H1 (cell line): ENCODE data around the gene SHROOM2. TPM values are rescaled to one million over a fixed set of nuclear protein-coding genes. Genes with fewer than 3 reads are reported as not detected.

Source experiments
- CTCF ChIA-PET: fragments of 300-600 bp; sonication (Branson Sonifier 250); formaldehyde crosslinking; loops from one replicate; lab custom pipeline; 2021; ENCODE audit not compliant: partially characterized antibody; lab: Charles Lee
- POLR2A ChIA-PET: fragments of 300-600 bp; sonication (Branson Sonifier 250); formaldehyde crosslinking; loops from one replicate; lab custom pipeline; 2021; ENCODE audit warnings: inconsistent platforms; ENCODE audit not compliant: partially characterized antibody; lab: Charles Lee
- DNase-seq, 2 experiments: peaks; one replicate each; pipeline versions ENCODE4 v3.0.0 to v3.0.0-alpha.2; 2010 to 2022; ENCODE audit warnings: low spot score in 2 of 2, low read depth in 1 of 2, mixed read lengths in 1 of 2
- FAIRE-seq: peaks from 2 replicates; lab custom pipeline; 2011; peaks lifted over from hg19 to GRCh38; lab: Jason Lieb, UNC
- H2AFZ ChIP-seq: 2 replicates; pipeline ENCODE4 v1.8.1; 2012; ENCODE audit warnings: low read length, inconsistent platforms
- H2AK5ac ChIP-seq: 2 replicates; pipeline ENCODE4 v1.6.1; 2013; ENCODE audit warnings: low read depth, low read length
- H2BK120ac ChIP-seq: replicated peaks from 2 replicates; pipeline ENCODE3; 2013; ENCODE audit warnings: low read depth, low read length, inconsistent platforms
- H2BK12ac ChIP-seq: 2 replicates; pipeline ENCODE4 v1.6.1; 2013; ENCODE audit warnings: low read depth, low read length
- H2BK15ac ChIP-seq: 2 replicates; pipeline ENCODE4 v1.6.1; 2013; ENCODE audit warnings: low read length
- H2BK20ac ChIP-seq: 2 replicates; pipeline ENCODE4 v1.6.1; 2013; ENCODE audit warnings: low read length
- H2BK5ac ChIP-seq: 2 replicates; pipeline ENCODE4 v1.6.1; 2013; ENCODE audit warnings: low read depth, low read length
- H3K14ac ChIP-seq: 2 replicates; pipeline ENCODE4 v1.6.1; 2013; ENCODE audit warnings: inconsistent platforms; ENCODE audit not compliant: insufficient read length
- H3K18ac ChIP-seq: 2 replicates; pipeline ENCODE4 v1.6.1; 2013; ENCODE audit warnings: low read length; ENCODE audit errors: extremely low read depth
- H3K23ac ChIP-seq: 2 replicates; pipeline ENCODE4 v1.6.1; 2013; ENCODE audit warnings: inconsistent platforms; ENCODE audit not compliant: insufficient read length
- H3K23me2 ChIP-seq: 2 replicates; pipeline ENCODE4 v1.6.1; 2013; ENCODE audit warnings: low read depth, low read length
- H3K27ac ChIP-seq: 2 replicates; pipeline ENCODE4 v1.6.1; 2011; ENCODE audit warnings: low read depth, low read length, inconsistent platforms
- H3K27me3 ChIP-seq, 4 experiments: replicated peaks in 1 of 4; 1 replicate in 1 of 4; 2 replicates in 3 of 4; pipeline versions ENCODE4 v1.6.1 to v1.8.1; 2011 to 2013; ENCODE audit warnings: low read length in 3 of 4, mild to moderate bottlenecking in 3 of 4, inconsistent platforms in 2 of 4, mixed read lengths in 2 of 4, moderate library complexity in 1 of 4; ENCODE audit not compliant: control insufficient read depth in 3 of 4, insufficient read depth in 3 of 4; ENCODE audit errors: extremely low read depth in 1 of 4
- H3K36me3 ChIP-seq, 4 experiments: 2 replicates each; pipeline versions ENCODE4 v1.6.1 to v1.8.1; 2011 to 2013; ENCODE audit warnings: mild to moderate bottlenecking in 4 of 4, low read length in 3 of 4, moderate library complexity in 2 of 4, control low read depth in 1 of 4, inconsistent platforms in 1 of 4; ENCODE audit not compliant: insufficient read depth in 4 of 4, control insufficient read depth in 2 of 4
- H3K4ac ChIP-seq: replicated peaks from 2 replicates; pipeline ENCODE3; 2013; ENCODE audit warnings: low read length, low read depth, mixed read lengths, inconsistent platforms; ENCODE audit not compliant: insufficient read length
- H3K4me1 ChIP-seq, 4 experiments: replicated peaks in 1 of 4; 1 replicate in 1 of 4; 2 replicates in 3 of 4; pipeline versions ENCODE4 v1.6.1 to v1.8.1; 2011 to 2013; ENCODE audit warnings: low read length in 3 of 4, inconsistent platforms in 2 of 4, mixed read lengths in 1 of 4; ENCODE audit not compliant: insufficient read depth in 4 of 4, control insufficient read depth in 3 of 4
- H3K4me2 ChIP-seq, 2 experiments: 2 replicates each; pipeline versions ENCODE4 v1.6.1 to v1.8.1; 2011 to 2013; ENCODE audit warnings: low read depth in 2 of 2, low read length in 2 of 2, control low read depth in 1 of 2, inconsistent platforms in 1 of 2, mild to moderate bottlenecking in 1 of 2; ENCODE audit not compliant: insufficient read depth in 1 of 2
- H3K4me3 ChIP-seq, 4 experiments: fragments of 200-600, 300-600 bp in 1 of 4; sonication (generic), shearing (Covaris generic), sonication (Bioruptor Twin) in 1 of 4; 2 replicates each; pipeline versions ENCODE4 v1.5.1 to v1.8.1; 2011 to 2016; ENCODE audit warnings: low read length in 4 of 4, low read depth in 3 of 4, control low read depth in 2 of 4, inconsistent platforms in 2 of 4, mild to moderate bottlenecking in 2 of 4, mixed read lengths in 1 of 4, moderate library complexity in 1 of 4; ENCODE audit not compliant: insufficient read depth in 2 of 4; ENCODE audit errors: extremely low read depth in 1 of 4
- H3K56ac ChIP-seq: replicated peaks from 2 replicates; pipeline ENCODE3; 2013; ENCODE audit warnings: low read depth, mild to moderate bottlenecking, mixed read lengths, low read length, inconsistent platforms; ENCODE audit not compliant: insufficient read length
- H3K79me1 ChIP-seq: 2 replicates; pipeline ENCODE4 v1.6.1; 2013; ENCODE audit warnings: low read depth, low read length, control low read depth
- H3K79me2 ChIP-seq, 2 experiments: 2 replicates each; pipeline versions ENCODE4 v1.6.1 to v1.8.1; 2012 to 2013; ENCODE audit warnings: low read length in 2 of 2, mild to moderate bottlenecking in 2 of 2, inconsistent platforms in 1 of 2; ENCODE audit not compliant: insufficient read depth in 2 of 2, control insufficient read depth in 1 of 2
- H3K9ac ChIP-seq, 4 experiments: replicated peaks in 1 of 4; 1 replicate in 1 of 4; 2 replicates in 3 of 4; pipeline versions ENCODE4 v1.6.1 to v1.8.1; 2011 to 2013; ENCODE audit warnings: low read depth in 3 of 4, low read length in 3 of 4, control low read depth in 2 of 4, mild to moderate bottlenecking in 2 of 4, moderate library complexity in 2 of 4, inconsistent platforms in 1 of 4; ENCODE audit errors: extremely low read depth in 1 of 4
- H3K9me3 ChIP-seq, 2 experiments: 2 replicates each; pipeline versions ENCODE4 v1.6.1 to v1.8.1; 2012 to 2013; ENCODE audit warnings: mild to moderate bottlenecking in 2 of 2, moderate library complexity in 2 of 2, control low read depth in 1 of 2, inconsistent platforms in 1 of 2, low read depth in 1 of 2, low read length in 1 of 2, mixed read lengths in 1 of 2; ENCODE audit not compliant: insufficient read depth in 2 of 2
- H4K20me1 ChIP-seq, 2 experiments: replicated peaks in 1 of 2; 2 replicates each; pipeline versions ENCODE3 to v1.8.1; 2011 to 2013; ENCODE audit warnings: inconsistent platforms in 2 of 2, low read length in 2 of 2, mild to moderate bottlenecking in 1 of 2; ENCODE audit not compliant: insufficient read depth in 2 of 2, control insufficient read depth in 1 of 2
- H4K5ac ChIP-seq: 2 replicates; pipeline ENCODE4 v1.6.1; 2013; ENCODE audit warnings: low read length, low read depth, mixed read lengths, inconsistent platforms; ENCODE audit not compliant: insufficient read length
- H4K8ac ChIP-seq: 2 replicates; pipeline ENCODE4 v1.8.0; 2013; ENCODE audit warnings: mild to moderate bottlenecking, moderate library complexity, low read length, inconsistent platforms; ENCODE audit not compliant: insufficient read depth; ENCODE audit errors: extremely low read depth
- H4K91ac ChIP-seq: replicated peaks from 2 replicates; pipeline ENCODE3; 2013; ENCODE audit warnings: low read length, mixed read lengths, inconsistent platforms; ENCODE audit not compliant: insufficient read length
- ATF3 ChIP-seq: IDR thresholded peaks from 2 replicates; pipeline ENCODE4 v1.6.1; 2011; ENCODE audit warnings: low read depth, mild to moderate bottlenecking, low read length; ENCODE audit not compliant: insufficient read depth
- JUND ChIP-seq: IDR thresholded peaks from 2 replicates; pipeline ENCODE4 v1.6.1; 2011; ENCODE audit warnings: mild to moderate bottlenecking, improper control_type of control experiment, low read length
- WGBS, 2 experiments: shearing (Covaris generic) in 1 of 2; methylation state at CpG; one replicate each; pipeline versions ENCODE4 v1.1.6 to v1.1.7; 2013 to 2015; ENCODE audit warnings: low lambda C conversion rate in 2 of 2, mixed read lengths in 2 of 2, inconsistent platforms in 1 of 2, low coverage in 1 of 2, missing lambda C conversion rate in 1 of 2; ENCODE audit not compliant: insufficient replicate concordance in 2 of 2, insufficient coverage in 1 of 2, insufficient read length in 1 of 2; ENCODE audit errors: extremely low coverage in 1 of 2, missing lambda C conversion rate in 1 of 2; 5-methylcytosine and 5-hydroxymethylcytosine counted together
- polyA plus RNA-seq, 7 experiments: library from polyadenylated mRNA; depleted of rRNA in 3 of 7; stranded (reverse) in 5 of 7; unstranded in 2 of 7; fragments of >200 nt in 5 of 7; fragments of 200-250 nt in 2 of 7; gene quantifications; 1 replicate in 5 of 7; 2 replicates in 1 of 7; 4 replicates in 1 of 7; pipeline versions ENCODE4 v1.2.1 to v1.2.3, GENCODE V29; 2011 to 2013; ENCODE audit warnings: missing spikeins in 2 of 7, mixed read lengths in 2 of 7
- total RNA-seq: library from RNA; stranded (reverse); fragmentation: NEBNext Ultra II Directional; extraction: Animal tissue kit (Norgen Biotek cat#: 25700); gene quantifications from 2 replicates; pipeline ENCODE4 v1.2.1, GENCODE V29; 2021

SHROOM2 gene
- total and polyA plus RNA-seq, 2 of the 8 experiments (the other 6 are each of a cell fraction or from before 2014, with no cell fraction given), result 3.4 to 14.2 TPM

DNA sequence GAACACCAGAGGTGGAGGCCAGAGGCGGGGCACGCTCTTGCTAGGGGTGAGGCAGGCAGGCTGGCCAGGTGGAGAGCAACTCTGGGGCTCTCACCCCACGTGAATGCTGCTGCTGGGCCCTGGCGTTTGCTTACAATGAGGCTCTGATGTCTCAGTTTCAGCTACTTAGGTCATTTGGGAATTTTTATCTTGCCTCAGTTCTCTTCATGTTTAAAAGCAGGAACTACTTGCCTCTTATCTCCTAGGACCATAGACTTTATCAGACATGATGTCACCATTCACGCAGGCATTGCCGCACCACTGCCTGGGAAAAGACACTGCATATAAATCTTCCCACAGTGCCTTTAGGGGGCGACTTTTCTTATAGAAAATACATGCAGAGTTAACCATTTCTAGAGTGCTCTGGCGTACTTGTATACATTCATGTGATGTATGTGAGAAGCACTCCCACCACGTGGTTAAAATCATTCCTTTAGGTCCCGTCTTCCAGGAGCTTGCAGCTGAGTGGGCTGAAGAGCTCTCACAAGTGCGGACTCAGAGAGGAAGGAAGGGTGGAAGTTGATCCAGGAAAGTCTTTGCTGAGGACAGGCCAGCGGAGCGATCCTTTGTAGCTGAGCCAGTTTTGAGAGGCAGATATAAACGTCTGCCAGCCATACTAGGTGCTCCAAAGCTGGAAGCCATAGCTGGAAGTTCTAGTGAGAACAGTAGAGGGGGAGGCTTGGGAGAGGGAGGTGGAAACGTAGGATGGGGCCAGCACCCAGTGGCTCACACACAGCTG, 96.6 kb downstream of the SHROOM2 start:
- H4K8ac ChIP-seq, result peak overlapping the region; percentile 21; the same call in 1 of the 2 replicates
- no peak overlapping the region for H2BK12ac ChIP-seq
- H3K14ac ChIP-seq, result no peak overlapping the region
- FAIRE-seq (no peak), DNase-seq (no peak)
- no peaks in the 10 kb centered on the region for H3K27me3 ChIP-seq
- no peak overlapping the region for H4K5ac ChIP-seq
- H2AFZ ChIP-seq, result no peak overlapping the region
- no peak overlapping the region for H3K18ac ChIP-seq
- no peak overlapping the region for H4K91ac ChIP-seq
- H3K23me2 ChIP-seq, result no peaks in the 10 kb centered on the region
- H3K36me3 ChIP-seq, result no peaks in the 10 kb centered on the region; a peak in 1 of 8 replicates
- H3K79me1 ChIP-seq, result no peaks in the 10 kb centered on the region
- no peak overlapping the region for H2BK120ac ChIP-seq
- no peaks in the 10 kb centered on the region; a peak in 1 of 4 replicates for H3K79me2 ChIP-seq
- no peak overlapping the region for H2BK5ac ChIP-seq
- H2BK15ac ChIP-seq, result no peak overlapping the region
- ChIA-PET POLR2A (no interaction called here), CTCF (interaction anchor here (0.6 to 3.4 kb wide), 9 partner anchors 10 to 238 kb away, joined by 3 to 16 read pairs (median 3); no protein-coding TSS in a partner anchor)
- no peak overlapping the region for H2AK5ac ChIP-seq
- H3K23ac ChIP-seq, result no peak overlapping the region
- no peak overlapping the region for H3K56ac ChIP-seq
- no peak overlapping the region for H3K9ac ChIP-seq
- no peak for TF ChIP-seq JUND
- no peak for TF ChIP-seq ATF3
- H4K20me1 ChIP-seq, result no peaks in the 10 kb centered on the region
- no peak overlapping the region for H3K4me2 ChIP-seq
- H2BK20ac ChIP-seq, result no peak overlapping the region
- WGBS, 2 experiments, result 85% methylated on average over 12 of the region's 15 CpGs; no CpG with 5 or more reads in 1 of the 2 experiments
- no peaks in the 10 kb centered on the region for H3K9me3 ChIP-seq
- H3K4me1 ChIP-seq, result peaks cover 0 to 2% (median 0%) of the 10 kb centered on the region in 4 experiments; a peak in 1 of 7 replicates
- no peak overlapping the region for H3K27ac ChIP-seq
- no peak overlapping the region for H3K4ac ChIP-seq
- no peak overlapping the region for H3K4me3 ChIP-seq
